Activated CD4-positive, alpha-beta memory T cell treated with anti-CD3 and anti-CD28 coated beads, Interleukin-2, amount 10 ng/mL, durations not matched to agents 7 days and 5 days (primary cell): ENCODE results near the gene SEC22A. TPM values are rescaled to one million over a fixed set of nuclear protein-coding genes. Genes with fewer than 3 reads are reported as not detected.

Experiments
- CTCF ChIA-PET: fragments of 350-600 bp; sonication (Branson Sonifier 250); formaldehyde crosslinking; loops from one replicate; lab custom pipeline; 2021; ENCODE audit warnings: antibody characterized with exemption, inconsistent platforms; lab: Charles Lee
- POLR2A ChIA-PET: fragments of 350-600 bp; sonication (Branson Sonifier 250); formaldehyde crosslinking; loops from one replicate; lab custom pipeline; 2021; ENCODE audit warnings: antibody characterized with exemption; lab: Charles Lee
- DNase-seq: peaks from one replicate; pipeline ENCODE4 v3.0.0-alpha.2; 2020
- H3K27ac Mint-ChIP-seq: one replicate; pipeline ENCODE4 v1.8.0; 2021; ENCODE audit warnings: mild to moderate bottlenecking, mixed read lengths
- H3K27me3 Mint-ChIP-seq: one replicate; pipeline ENCODE4 v1.8.0; 2021; ENCODE audit warnings: mixed read lengths
- H3K36me3 Mint-ChIP-seq: one replicate; pipeline ENCODE4 v1.8.0; 2021; ENCODE audit warnings: low read depth, mixed read lengths
- H3K4me1 Mint-ChIP-seq: one replicate; pipeline ENCODE4 v1.8.0; 2021; ENCODE audit warnings: mixed read lengths
- H3K4me3 Mint-ChIP-seq: one replicate; pipeline ENCODE4 v1.8.0; 2021; ENCODE audit warnings: mild to moderate bottlenecking, mixed read lengths
- H3K9me3 Mint-ChIP-seq: one replicate; pipeline ENCODE4 v1.8.0; 2021; ENCODE audit warnings: mixed read lengths
- total RNA-seq, 2 experiments: library from RNA; stranded (reverse); gene quantifications; one replicate each; pipeline ENCODE4 v1.2.3, GENCODE V29; 2021

SEC22A gene
- total RNA-seq, 2 experiments from 2014 or later, result 18.0 to 18.6 TPM

DNA sequence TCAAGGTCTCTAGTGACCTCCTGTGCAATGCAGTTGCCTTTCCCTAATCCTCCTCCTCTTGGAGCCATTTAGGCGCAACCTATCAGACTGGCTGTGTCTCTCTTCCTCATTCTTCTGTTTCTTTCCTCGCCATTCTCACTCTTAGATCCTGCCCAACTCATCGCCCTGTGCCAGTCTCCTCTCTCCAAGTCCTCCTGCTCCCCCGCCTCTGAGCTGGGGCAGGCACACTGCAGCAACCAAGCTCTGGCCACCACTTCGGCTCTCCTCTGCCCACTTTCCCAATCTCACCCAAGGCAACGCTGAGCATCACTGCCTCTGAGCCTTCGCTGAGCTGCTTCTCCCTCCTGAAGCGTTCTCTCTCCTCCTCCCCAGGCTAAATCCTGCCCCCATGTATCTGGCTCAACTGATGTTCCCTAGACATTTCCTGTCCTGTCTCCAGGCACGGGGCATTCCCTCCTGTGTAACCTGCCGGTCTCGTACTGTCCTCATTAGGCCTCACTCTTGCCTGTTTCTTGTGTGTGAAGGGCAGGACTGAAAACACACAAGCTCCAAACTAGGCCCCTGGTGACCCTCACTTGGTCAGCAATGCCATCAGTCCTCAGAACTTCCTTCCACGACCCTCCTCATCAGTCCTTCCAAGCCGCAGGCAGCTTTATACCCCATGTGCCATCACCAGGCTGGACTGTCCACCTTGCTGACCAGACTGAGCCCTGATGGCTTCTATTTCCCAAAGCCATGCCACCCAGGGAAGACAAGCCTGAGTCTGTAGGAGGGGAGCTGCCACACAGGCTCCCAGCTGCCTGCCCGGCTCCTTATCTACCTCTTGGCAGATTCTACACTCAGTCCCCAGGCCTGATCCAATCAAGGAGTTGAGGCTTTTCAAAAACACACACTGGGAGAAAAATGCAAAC lies 85.6 kb downstream of the SEC22A start:
- POLR2A ChIA-PET, result no interaction called here
- H3K4me3 Mint-ChIP-seq, result no peak overlapping the region
- H3K9me3 Mint-ChIP-seq, result no peaks in the 10 kb centered on the region
- H3K27me3 Mint-ChIP-seq, result no peaks in the 10 kb centered on the region
- H3K27ac Mint-ChIP-seq, result no peak overlapping the region
- peak; percentile 14 for DNase-seq
- CTCF ChIA-PET, result no interaction called here
- no peaks in the 10 kb centered on the region for H3K36me3 Mint-ChIP-seq
- H3K4me1 Mint-ChIP-seq, result no peaks in the 10 kb centered on the region

- H3K27ac Mint-ChIP-seq, result no peak overlapping the region
- no peak overlapping the region for H3K4me3 Mint-ChIP-seq
- H3K9me3 Mint-ChIP-seq, result no peaks in the 10 kb centered on the region
- DNase-seq, result peak; percentile 11
- H3K4me1 Mint-ChIP-seq, result no peaks in the 10 kb centered on the region
- no peaks in the 10 kb centered on the region for H3K27me3 Mint-ChIP-seq
- H3K36me3 Mint-ChIP-seq, result no peaks in the 10 kb centered on the region
- ChIA-PET CTCF (no interaction called here), POLR2A (no interaction called here)
These were observed 86.2 kb downstream of the SEC22A start for GRCh38 chr3:123287962-123288302.

DNA sequence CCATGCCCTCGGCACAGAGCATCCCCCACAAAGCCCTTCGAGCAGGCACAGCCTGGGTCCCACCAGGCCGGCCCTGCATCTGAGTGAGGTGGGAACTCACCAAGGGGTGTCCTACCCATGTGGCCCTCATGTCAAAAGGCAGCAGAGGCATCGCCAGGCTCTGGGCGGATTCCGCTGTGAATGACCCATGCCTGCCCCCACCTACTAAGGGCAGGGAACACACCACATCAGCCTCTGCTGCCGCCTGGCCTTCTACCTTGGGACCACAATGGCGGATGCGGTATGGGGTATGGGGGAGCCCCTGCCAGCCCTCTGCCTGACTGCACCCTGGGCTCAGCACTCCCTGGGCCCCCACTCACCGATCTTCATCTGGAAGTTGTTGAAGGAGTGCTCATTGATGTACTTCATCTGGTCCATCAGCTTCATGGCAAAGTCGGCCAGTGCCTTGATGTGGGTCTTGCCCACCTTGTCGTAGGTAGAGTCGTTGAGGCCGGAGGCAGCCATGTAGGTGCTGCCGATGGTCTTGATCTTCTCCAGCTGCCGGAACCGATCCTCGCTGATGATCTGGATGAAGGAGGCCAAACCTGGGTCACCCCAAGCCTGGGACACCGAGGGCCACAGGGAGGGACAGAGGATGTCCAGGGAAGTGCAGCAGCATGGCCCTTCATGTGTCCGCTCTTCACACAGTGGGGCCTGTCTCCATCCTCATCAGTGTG lies 87.8 kb downstream of the SEC22A start:
- Mint-ChIP-seq H3K4me3 (no peak overlapping the region), H3K27ac (no peak overlapping the region), H3K36me3 (no peaks in the 10 kb centered on the region), H3K27me3 (no peaks in the 10 kb centered on the region), H3K4me1 (no peaks in the 10 kb centered on the region), H3K9me3 (no peaks in the 10 kb centered on the region)
- CTCF ChIA-PET, result no interaction called here
- POLR2A ChIA-PET, result no interaction called here
- DNase-seq, result peak; percentile 12

GRCh38 chr3:123290107-123290930 lies 88.6 kb downstream of the SEC22A start:
- Mint-ChIP-seq H3K4me1 (no peaks in the 10 kb centered on the region), H3K27me3 (no peaks in the 10 kb centered on the region), H3K4me3 (no peak overlapping the region), H3K9me3 (no peaks in the 10 kb centered on the region), H3K27ac (no peak overlapping the region), H3K36me3 (no peaks in the 10 kb centered on the region)
- POLR2A ChIA-PET, result no interaction called here
- DNase-seq, result peak; percentile 14
- CTCF ChIA-PET, result no interaction called here

- no peaks in the 10 kb centered on the region for H3K36me3 Mint-ChIP-seq
- H3K4me1 Mint-ChIP-seq, result no peaks in the 10 kb centered on the region
- H3K9me3 Mint-ChIP-seq, result no peaks in the 10 kb centered on the region
- H3K27me3 Mint-ChIP-seq, result no peaks in the 10 kb centered on the region
- CTCF ChIA-PET, result no interaction called here
- POLR2A ChIA-PET, result no interaction called here
- DNase-seq, result no peak
- no peak overlapping the region for H3K4me3 Mint-ChIP-seq
- no peak overlapping the region for H3K27ac Mint-ChIP-seq
These were observed 89.2 kb downstream of the SEC22A start for GRCh38 chr3:123290962-123291361.

- H3K36me3 Mint-ChIP-seq, result no peaks in the 10 kb centered on the region
- no peak overlapping the region for H3K27ac Mint-ChIP-seq
- H3K4me1 Mint-ChIP-seq, result no peaks in the 10 kb centered on the region
- DNase-seq, result no peak
- H3K27me3 Mint-ChIP-seq, result no peaks in the 10 kb centered on the region
- CTCF ChIA-PET, result no interaction called here
- POLR2A ChIA-PET, result no interaction called here
- H3K4me3 Mint-ChIP-seq, result no peak overlapping the region
- no peaks in the 10 kb centered on the region for H3K9me3 Mint-ChIP-seq
These were observed 89.7 kb downstream of the SEC22A start for GRCh38 chr3:123291404-123291803.

- no peaks in the 10 kb centered on the region for H3K4me1 Mint-ChIP-seq
- H3K9me3 Mint-ChIP-seq, result no peaks in the 10 kb centered on the region
- H3K27me3 Mint-ChIP-seq, result no peaks in the 10 kb centered on the region
- ChIA-PET POLR2A (no interaction called here), CTCF (no interaction called here)
- no peaks in the 10 kb centered on the region for H3K36me3 Mint-ChIP-seq
- no peak overlapping the region for H3K27ac Mint-ChIP-seq
- H3K4me3 Mint-ChIP-seq, result no peak overlapping the region
- no peak for DNase-seq
These were observed 90.9 kb downstream of the SEC22A start for GRCh38 chr3:123292321-123293310.

DNA sequence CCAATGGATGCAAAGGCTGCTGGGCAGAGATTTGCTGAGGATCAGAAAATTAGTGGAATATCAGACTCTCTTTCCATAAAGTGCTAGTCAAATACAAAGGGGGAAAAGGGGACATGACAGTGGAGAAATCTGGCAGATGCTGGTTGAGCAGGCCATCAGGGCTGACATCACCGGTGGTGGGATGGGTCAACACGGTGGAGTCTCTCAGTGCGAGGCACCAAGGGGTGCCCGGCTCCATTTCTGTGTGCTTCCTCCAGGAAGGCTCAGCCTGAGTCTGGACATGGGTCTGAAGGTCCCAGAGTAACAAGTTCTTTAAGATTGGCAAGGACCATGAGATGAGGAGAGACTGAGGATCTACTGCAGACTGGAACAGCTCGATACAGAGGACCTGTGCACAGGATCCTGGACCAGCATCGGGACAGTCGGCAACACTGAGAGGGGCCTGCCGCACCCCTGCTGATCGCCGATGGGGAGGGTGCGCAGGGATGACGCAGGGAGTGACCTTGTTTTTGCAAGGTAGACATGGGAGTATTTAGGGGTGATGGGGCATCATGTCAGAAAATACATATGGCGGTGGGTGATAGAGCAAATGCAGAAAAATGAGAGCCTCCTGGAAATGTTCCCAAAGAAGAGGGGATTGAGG lies 92.7 kb downstream of the SEC22A start:
- Mint-ChIP-seq H3K36me3 (no peaks in the 10 kb centered on the region), H3K4me1 (no peaks in the 10 kb centered on the region), H3K9me3 (no peaks in the 10 kb centered on the region), H3K27me3 (no peaks in the 10 kb centered on the region), H3K27ac (no peak overlapping the region), H3K4me3 (no peak overlapping the region)
- CTCF ChIA-PET, result no interaction called here
- POLR2A ChIA-PET, result no interaction called here
- no peak for DNase-seq

- no peaks in the 10 kb centered on the region for H3K27me3 Mint-ChIP-seq
- H3K9me3 Mint-ChIP-seq, result no peaks in the 10 kb centered on the region
- DNase-seq, result no peak
- ChIA-PET POLR2A (no interaction called here), CTCF (no interaction called here)
- no peaks in the 10 kb centered on the region for H3K4me1 Mint-ChIP-seq
- H3K36me3 Mint-ChIP-seq, result no peaks in the 10 kb centered on the region
- no peak overlapping the region for H3K4me3 Mint-ChIP-seq
- H3K27ac Mint-ChIP-seq, result no peak overlapping the region
These were observed 93.6 kb downstream of the SEC22A start for GRCh38 chr3:123295171-123295900.

GRCh38 chr3:123295901-123296250 lies 94.1 kb downstream of the SEC22A start:
- ChIA-PET CTCF (no interaction called here), POLR2A (no interaction called here)
- no peak overlapping the region for H3K4me3 Mint-ChIP-seq
- H3K27ac Mint-ChIP-seq, result no peak overlapping the region
- H3K27me3 Mint-ChIP-seq, result no peaks in the 10 kb centered on the region
- no peaks in the 10 kb centered on the region for H3K4me1 Mint-ChIP-seq
- no peaks in the 10 kb centered on the region for H3K36me3 Mint-ChIP-seq
- H3K9me3 Mint-ChIP-seq, result no peaks in the 10 kb centered on the region
- no peak for DNase-seq

DNA sequence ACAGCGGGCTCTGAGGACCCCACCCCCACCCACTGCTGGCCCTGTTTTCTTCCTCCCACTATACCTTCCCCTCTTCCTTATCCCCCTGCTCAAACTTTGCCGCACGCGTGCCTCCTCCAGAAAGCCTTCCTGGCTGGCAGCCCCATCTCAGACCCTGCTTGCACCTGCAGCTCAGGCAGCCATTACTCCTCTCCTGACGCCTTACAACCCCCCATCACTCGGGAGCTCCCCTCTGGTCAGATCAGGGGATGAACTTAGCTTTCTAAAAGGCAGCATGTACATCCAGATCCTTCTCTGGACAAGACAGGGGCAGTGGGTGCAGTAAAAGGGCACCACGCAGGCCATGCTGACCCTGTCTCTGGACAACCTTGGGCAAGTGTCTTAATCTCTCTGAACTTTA lies 94.5 kb downstream of the SEC22A start:
- H3K27ac Mint-ChIP-seq, result no peak overlapping the region
- no peaks in the 10 kb centered on the region for H3K9me3 Mint-ChIP-seq
- no peaks in the 10 kb centered on the region for H3K36me3 Mint-ChIP-seq
- H3K4me3 Mint-ChIP-seq, result no peak overlapping the region
- ChIA-PET POLR2A (no interaction called here), CTCF (no interaction called here)
- H3K27me3 Mint-ChIP-seq, result no peaks in the 10 kb centered on the region
- H3K4me1 Mint-ChIP-seq, result no peaks in the 10 kb centered on the region
- DNase-seq, result no peak
